Endothelial cell of umbilical vein (primary cell): ENCODE data around the gene RDM1.

Source experiments
- CTCF ChIP-seq, 2 donors: IDR thresholded peaks; 1 replicate in 1 of 2; 2 replicates in 1 of 2; pipeline ENCODE4 v1.5.1; 2011; ENCODE audit warnings: low read length in 2 of 2, mild to moderate bottlenecking in 2 of 2, moderate library complexity in 2 of 2, control low read depth in 1 of 2, inconsistent platforms in 1 of 2, low read depth in 1 of 2; ENCODE audit not compliant: insufficient read depth in 1 of 2; ENCODE audit errors: extremely low read depth in 1 of 2
- EZH2 ChIP-seq: IDR thresholded peaks from 2 replicates; pipeline ENCODE4 v1.6.1; 2012; ENCODE audit warnings: borderline replicate concordance, low read depth, mild to moderate bottlenecking, moderate library complexity, low read length, inconsistent platforms; ENCODE audit not compliant: severe bottlenecking
- FOS ChIP-seq: IDR thresholded peaks from 2 replicates; pipeline ENCODE4 v1.6.1; 2011; ENCODE audit warnings: mild to moderate bottlenecking, low read length, moderate library complexity, borderline replicate concordance; ENCODE audit not compliant: insufficient read depth
- GATA2 ChIP-seq: IDR thresholded peaks from 2 replicates; pipeline ENCODE4 v1.7.0; 2011; ENCODE audit warnings: low read depth, mild to moderate bottlenecking, moderate library complexity, mixed read lengths, low read length; ENCODE audit not compliant: insufficient read length, insufficient read depth
- MYC ChIP-seq: IDR thresholded peaks from one replicate; pipeline ENCODE4 v1.6.1; 2011; ENCODE audit warnings: mild to moderate bottlenecking, low read depth, low read length
- POLR2A ChIP-seq: IDR thresholded peaks from 2 replicates; pipeline ENCODE4 v1.6.1; 2012; ENCODE audit warnings: low read depth, mild to moderate bottlenecking, control low read depth, low read length
- POLR2AphosphoS5 ChIP-seq: IDR thresholded peaks from 2 replicates; pipeline ENCODE4 v1.6.1; 2012; ENCODE audit warnings: low read depth, mild to moderate bottlenecking, control low read depth, low read length, moderate library complexity; ENCODE audit not compliant: insufficient read depth
- TF ChIP-seq, protein P1 (sequence below): IDR thresholded peaks from 2 replicates; pipeline ENCODE4 v1.6.1; 2011; ENCODE audit not compliant: insufficient read depth, insufficient read length

GRCh38 chr17:35909408-35909807 lies 21.2 kb downstream of the RDM1 start:
- no peak for TF ChIP-seq CTCF (IDR thresholded peaks at IDR 0.05; ENCODE audit: extremely low read depth in 1 of 2, insufficient read depth in 1 of 2, low read depth in 1 of 2, low read length in 2 of 2)
- no peak for TF ChIP-seq MYC
- TF ChIP-seq POLR2AphosphoS5 = no peak
- no peak for TF ChIP-seq POLR2A
- TF ChIP-seq EZH2 = no peak
- TF ChIP-seq, protein P1, sequence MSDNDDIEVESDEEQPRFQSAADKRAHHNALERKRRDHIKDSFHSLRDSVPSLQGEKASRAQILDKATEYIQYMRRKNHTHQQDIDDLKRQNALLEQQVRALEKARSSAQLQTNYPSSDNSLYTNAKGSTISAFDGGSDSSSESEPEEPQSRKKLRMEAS = no peak
- no peak for TF ChIP-seq FOS
- TF ChIP-seq GATA2 = no peak
